Astrocyte (in vitro differentiated cells and primary cell): ENCODE data around the gene QRICH1. TPM values are rescaled to one million over a fixed set of nuclear protein-coding genes. Genes with fewer than 3 reads are reported as not detected.

Source experiments
- DNase-seq: peaks from one replicate; pipeline ENCODE4 v3.0.0-alpha.2; 2010; ENCODE audit warnings: low read depth
- FAIRE-seq: peaks from 2 replicates; lab custom pipeline; 2011; peaks lifted over from hg19 to GRCh38; lab: Jason Lieb, UNC
- H2AFZ ChIP-seq: 2 replicates; pipeline ENCODE4 v1.6.0; 2012; ENCODE audit warnings: low read depth, low read length, inconsistent platforms
- H3K27ac ChIP-seq: 2 replicates; pipeline ENCODE4 v1.5.1; 2011; ENCODE audit warnings: low read depth, low read length, inconsistent platforms
- H3K27me3 ChIP-seq: 2 replicates; pipeline ENCODE4 v1.6.0; 2011; ENCODE audit warnings: low read length, inconsistent platforms; ENCODE audit not compliant: insufficient read depth
- H3K36me3 ChIP-seq: 2 replicates; pipeline ENCODE4 v1.5.1; 2011; ENCODE audit warnings: low read length, inconsistent platforms; ENCODE audit not compliant: insufficient read depth
- H3K4me1 ChIP-seq: 2 replicates; pipeline ENCODE4 v1.5.1; 2011; ENCODE audit warnings: low read length, inconsistent platforms; ENCODE audit not compliant: insufficient read depth
- H3K4me2 ChIP-seq: 2 replicates; pipeline ENCODE4 v1.6.0; 2012; ENCODE audit warnings: low read length, inconsistent platforms
- H3K4me3 ChIP-seq: 2 replicates; pipeline ENCODE4 v1.5.1; 2011; ENCODE audit warnings: low read depth, mild to moderate bottlenecking, low read length, inconsistent platforms; ENCODE audit not compliant: insufficient read depth
- H3K79me2 ChIP-seq: 2 replicates; pipeline ENCODE4 v1.6.0; 2012; ENCODE audit warnings: mild to moderate bottlenecking, low read length, inconsistent platforms; ENCODE audit not compliant: insufficient read depth
- H3K9ac ChIP-seq: 2 replicates; pipeline ENCODE4 v1.6.0; 2012; ENCODE audit warnings: mild to moderate bottlenecking, low read length, inconsistent platforms
- H3K9me3 ChIP-seq: 2 replicates; pipeline ENCODE4 v1.5.1; 2012; ENCODE audit warnings: low read depth, mild to moderate bottlenecking, low read length, inconsistent platforms; ENCODE audit not compliant: insufficient read depth
- H4K20me1 ChIP-seq: 2 replicates; pipeline ENCODE4 v1.6.0; 2012; ENCODE audit warnings: low read length, inconsistent platforms; ENCODE audit not compliant: insufficient read depth
- H3K27ac Mint-ChIP-seq: one replicate; pipeline ENCODE4 v1.8.0; 2021; ENCODE audit warnings: mild to moderate bottlenecking, mixed read lengths; ENCODE audit not compliant: unreplicated experiment
- H3K27me3 Mint-ChIP-seq: one replicate; pipeline ENCODE4 v1.8.0; 2021; ENCODE audit warnings: low read depth, mixed read lengths; ENCODE audit not compliant: unreplicated experiment
- H3K36me3 Mint-ChIP-seq: one replicate; pipeline ENCODE4 v1.8.0; 2021; ENCODE audit warnings: low read depth, mixed read lengths; ENCODE audit not compliant: unreplicated experiment
- H3K4me1 Mint-ChIP-seq: one replicate; pipeline ENCODE4 v1.8.0; 2021; ENCODE audit warnings: low read depth, mixed read lengths; ENCODE audit not compliant: unreplicated experiment
- H3K4me3 Mint-ChIP-seq: one replicate; pipeline ENCODE4 v1.8.0; 2021; ENCODE audit warnings: mild to moderate bottlenecking, moderate library complexity, mixed read lengths; ENCODE audit not compliant: unreplicated experiment
- H3K9me3 Mint-ChIP-seq: one replicate; pipeline ENCODE4 v1.8.0; 2021; ENCODE audit warnings: mild to moderate bottlenecking, mixed read lengths; ENCODE audit not compliant: unreplicated experiment
- CTCF ChIP-seq: IDR thresholded peaks from 2 replicates; pipeline ENCODE4 v1.5.1; 2011; ENCODE audit warnings: low read depth, mild to moderate bottlenecking, inconsistent platforms, low read length, moderate library complexity; ENCODE audit not compliant: insufficient read depth
- EZH2 ChIP-seq: IDR thresholded peaks from 2 replicates; pipeline ENCODE4 v1.6.1; 2012; ENCODE audit warnings: mild to moderate bottlenecking, low read length, inconsistent platforms; ENCODE audit not compliant: insufficient read depth
- total RNA-seq: library from RNA; stranded (reverse); gene quantifications from 2 replicates; pipeline ENCODE4 v1.2.1, GENCODE V29; 2021

The QRICH1 gene
- total RNA-seq, 1 donor from 2014 or later: 119 TPM

GRCh38 chr3:49133226-49133951, 39.5 kb upstream of the QRICH1 start:
- Histone ChIP-seq H3K79me2 (peaks cover 45% of the 10 kb centered on the region), H3K4me2 (peak overlapping the region; percentile 99), H3K9ac (peak overlapping the region; percentile 97), H3K27ac (peak overlapping the region; percentile 81), H2AFZ (peak overlapping the region; percentile 95), H3K36me3 (peaks cover 7% of the 10 kb centered on the region), H4K20me1 (peaks cover 37% of the 10 kb centered on the region), H3K4me3 (peak overlapping the region; percentile 97), H3K27me3 (no peaks in the 10 kb centered on the region), H3K9me3 (no peaks in the 10 kb centered on the region), H3K4me1 (peaks cover 22% of the 10 kb centered on the region)
- Mint-ChIP-seq H3K9me3 (no peaks in the 10 kb centered on the region), H3K27me3 (no peaks in the 10 kb centered on the region), H3K27ac (peak overlapping the region; percentile 83), H3K4me3 (peak overlapping the region; percentile 90), H3K4me1 (peaks cover 10% of the 10 kb centered on the region), H3K36me3 (peaks cover 13% of the 10 kb centered on the region)
- TF ChIP-seq CTCF (no peak), EZH2 (no peak)
- DNase-seq (peak; percentile 90), FAIRE-seq (no peak)

- Histone ChIP-seq H3K36me3 (peaks cover 11% of the 10 kb centered on the region), H3K27me3 (no peaks in the 10 kb centered on the region), H3K27ac (peak within 1 kb of the TSS; percentile 81), H3K4me3 (peak within 1 kb of the TSS; percentile 97), H3K79me2 (peaks cover 50% of the 10 kb centered on the region), H3K4me2 (peak within 1 kb of the TSS; percentile 99), H3K9me3 (no peaks in the 10 kb centered on the region), H3K4me1 (peaks cover 22% of the 10 kb centered on the region), H4K20me1 (peaks cover 43% of the 10 kb centered on the region), H3K9ac (peak within 1 kb of the TSS; percentile 97), H2AFZ (peak within 1 kb of the TSS; percentile 95)
- FAIRE-seq: no peak
- H3K4me3 Mint-ChIP-seq: peak within 1 kb of the TSS; percentile 90
- H3K36me3 Mint-ChIP-seq: peaks cover 14% of the 10 kb centered on the region
- peaks cover 10% of the 10 kb centered on the region for H3K4me1 Mint-ChIP-seq
- peak within 1 kb of the TSS; percentile 83 for H3K27ac Mint-ChIP-seq
- peak; percentile 82 for DNase-seq
- no peaks in the 10 kb centered on the region for H3K9me3 Mint-ChIP-seq
- no peaks in the 10 kb centered on the region for H3K27me3 Mint-ChIP-seq
- TF ChIP-seq EZH2 (no peak), CTCF (peak; percentile 9)
These were observed 38.8 kb upstream of the QRICH1 start, which contains the start of gene LAMB2 for GRCh38 chr3:49132437-49133225. Gene LAMB2 (minus strand): TSS chr3:49133050. CDS start chr3:49132867, 183 bp downstream.
